Astrocyte (in vitro differentiated cells and primary cell): Measurements from ENCODE around the gene MIB2. TPM values are rescaled to one million over a fixed set of nuclear protein-coding genes. Genes with fewer than 3 reads are reported as not detected.

Experiments
- DNase-seq: peaks from one replicate; pipeline ENCODE4 v3.0.0-alpha.2; 2010; ENCODE audit warnings: low read depth
- FAIRE-seq: peaks from 2 replicates; lab custom pipeline; 2011; peaks lifted over from hg19 to GRCh38; lab: Jason Lieb, UNC
- H2AFZ ChIP-seq: 2 replicates; pipeline ENCODE4 v1.6.0; 2012; ENCODE audit warnings: low read depth, low read length, inconsistent platforms
- H3K27ac ChIP-seq: 2 replicates; pipeline ENCODE4 v1.5.1; 2011; ENCODE audit warnings: low read depth, low read length, inconsistent platforms
- H3K27me3 ChIP-seq: 2 replicates; pipeline ENCODE4 v1.6.0; 2011; ENCODE audit warnings: low read length, inconsistent platforms; ENCODE audit not compliant: insufficient read depth
- H3K36me3 ChIP-seq: 2 replicates; pipeline ENCODE4 v1.5.1; 2011; ENCODE audit warnings: low read length, inconsistent platforms; ENCODE audit not compliant: insufficient read depth
- H3K4me1 ChIP-seq: 2 replicates; pipeline ENCODE4 v1.5.1; 2011; ENCODE audit warnings: low read length, inconsistent platforms; ENCODE audit not compliant: insufficient read depth
- H3K4me2 ChIP-seq: 2 replicates; pipeline ENCODE4 v1.6.0; 2012; ENCODE audit warnings: low read length, inconsistent platforms
- H3K4me3 ChIP-seq: 2 replicates; pipeline ENCODE4 v1.5.1; 2011; ENCODE audit warnings: low read depth, mild to moderate bottlenecking, low read length, inconsistent platforms; ENCODE audit not compliant: insufficient read depth
- H3K79me2 ChIP-seq: 2 replicates; pipeline ENCODE4 v1.6.0; 2012; ENCODE audit warnings: mild to moderate bottlenecking, low read length, inconsistent platforms; ENCODE audit not compliant: insufficient read depth
- H3K9ac ChIP-seq: 2 replicates; pipeline ENCODE4 v1.6.0; 2012; ENCODE audit warnings: mild to moderate bottlenecking, low read length, inconsistent platforms
- H3K9me3 ChIP-seq: 2 replicates; pipeline ENCODE4 v1.5.1; 2012; ENCODE audit warnings: low read depth, mild to moderate bottlenecking, low read length, inconsistent platforms; ENCODE audit not compliant: insufficient read depth
- H4K20me1 ChIP-seq: 2 replicates; pipeline ENCODE4 v1.6.0; 2012; ENCODE audit warnings: low read length, inconsistent platforms; ENCODE audit not compliant: insufficient read depth
- H3K27ac Mint-ChIP-seq: one replicate; pipeline ENCODE4 v1.8.0; 2021; ENCODE audit warnings: mild to moderate bottlenecking, mixed read lengths; ENCODE audit not compliant: unreplicated experiment
- H3K27me3 Mint-ChIP-seq: one replicate; pipeline ENCODE4 v1.8.0; 2021; ENCODE audit warnings: low read depth, mixed read lengths; ENCODE audit not compliant: unreplicated experiment
- H3K36me3 Mint-ChIP-seq: one replicate; pipeline ENCODE4 v1.8.0; 2021; ENCODE audit warnings: low read depth, mixed read lengths; ENCODE audit not compliant: unreplicated experiment
- H3K4me1 Mint-ChIP-seq: one replicate; pipeline ENCODE4 v1.8.0; 2021; ENCODE audit warnings: low read depth, mixed read lengths; ENCODE audit not compliant: unreplicated experiment
- H3K4me3 Mint-ChIP-seq: one replicate; pipeline ENCODE4 v1.8.0; 2021; ENCODE audit warnings: mild to moderate bottlenecking, moderate library complexity, mixed read lengths; ENCODE audit not compliant: unreplicated experiment
- H3K9me3 Mint-ChIP-seq: one replicate; pipeline ENCODE4 v1.8.0; 2021; ENCODE audit warnings: mild to moderate bottlenecking, mixed read lengths; ENCODE audit not compliant: unreplicated experiment
- CTCF ChIP-seq: IDR thresholded peaks from 2 replicates; pipeline ENCODE4 v1.5.1; 2011; ENCODE audit warnings: low read depth, mild to moderate bottlenecking, inconsistent platforms, low read length, moderate library complexity; ENCODE audit not compliant: insufficient read depth
- EZH2 ChIP-seq: IDR thresholded peaks from 2 replicates; pipeline ENCODE4 v1.6.1; 2012; ENCODE audit warnings: mild to moderate bottlenecking, low read length, inconsistent platforms; ENCODE audit not compliant: insufficient read depth
- total RNA-seq: library from RNA; stranded (reverse); gene quantifications from 2 replicates; pipeline ENCODE4 v1.2.1, GENCODE V29; 2021

MIB2 gene
- total RNA-seq, 1 donor from 2014 or later, result 80.1 TPM

- H3K4me1 ChIP-seq, result peaks cover under 1% of the 10 kb centered on the region
- DNase-seq (no peak), FAIRE-seq (no peak)
- H3K36me3 ChIP-seq, result no peaks in the 10 kb centered on the region
- Mint-ChIP-seq H3K27me3 (peaks cover 25% of the 10 kb centered on the region), H3K4me1 (no peaks in the 10 kb centered on the region), H3K36me3 (no peaks in the 10 kb centered on the region), H3K27ac (no peak overlapping the region), H3K9me3 (no peaks in the 10 kb centered on the region), H3K4me3 (no peak overlapping the region)
- H4K20me1 ChIP-seq, result no peaks in the 10 kb centered on the region
- no peaks in the 10 kb centered on the region for H3K9me3 ChIP-seq
- H3K27me3 ChIP-seq, result peaks cover 7% of the 10 kb centered on the region
- no peak overlapping the region for H2AFZ ChIP-seq
- no peak overlapping the region for H3K4me2 ChIP-seq
- H3K4me3 ChIP-seq, result no peak overlapping the region
- no peak overlapping the region for H3K27ac ChIP-seq
- H3K9ac ChIP-seq, result no peak overlapping the region
- TF ChIP-seq CTCF (no peak), EZH2 (no peak)
- H3K79me2 ChIP-seq, result no peaks in the 10 kb centered on the region
Measured at GRCh38 chr1:1604374-1605033, 10.8 kb upstream of the MIB2 start.

- Mint-ChIP-seq H3K9me3 (no peaks in the 10 kb centered on the region), H3K4me1 (no peaks in the 10 kb centered on the region), H3K36me3 (no peaks in the 10 kb centered on the region), H3K27me3 (peaks cover 25% of the 10 kb centered on the region), H3K27ac (no peak overlapping the region), H3K4me3 (no peak overlapping the region)
- Histone ChIP-seq H3K36me3 (no peaks in the 10 kb centered on the region), H4K20me1 (no peaks in the 10 kb centered on the region), H3K4me2 (no peak overlapping the region), H3K9ac (no peak overlapping the region), H3K79me2 (no peaks in the 10 kb centered on the region), H3K27ac (no peak overlapping the region), H3K4me1 (no peaks in the 10 kb centered on the region), H3K9me3 (no peaks in the 10 kb centered on the region), H2AFZ (no peak overlapping the region), H3K27me3 (peaks cover 7% of the 10 kb centered on the region), H3K4me3 (no peak overlapping the region)
- TF ChIP-seq CTCF, result no peak
- TF ChIP-seq EZH2, result no peak
- DNase-seq, result no peak
- FAIRE-seq, result no peak
Measured at GRCh38 chr1:1605034-1605591, 10.2 kb upstream of the MIB2 start.

- H4K20me1 ChIP-seq, result no peaks in the 10 kb centered on the region
- FAIRE-seq, result no peak
- H3K4me2 ChIP-seq, result no peak overlapping the region
- H3K36me3 ChIP-seq, result no peaks in the 10 kb centered on the region
- H2AFZ ChIP-seq, result no peak overlapping the region
- peaks cover 2% of the 10 kb centered on the region for H3K4me1 Mint-ChIP-seq
- H3K9me3 Mint-ChIP-seq, result no peaks in the 10 kb centered on the region
- no peak overlapping the region for H3K27ac ChIP-seq
- TF ChIP-seq CTCF (no peak), EZH2 (no peak)
- H3K9ac ChIP-seq, result no peak overlapping the region
- DNase-seq, result no peak
- no peak overlapping the region for H3K4me3 Mint-ChIP-seq
- H3K27ac Mint-ChIP-seq, result no peak overlapping the region
- H3K27me3 ChIP-seq, result peaks cover 4% of the 10 kb centered on the region
- H3K36me3 Mint-ChIP-seq, result peaks cover 2% of the 10 kb centered on the region
- H3K79me2 ChIP-seq, result no peaks in the 10 kb centered on the region
- H3K27me3 Mint-ChIP-seq, result peaks cover 25% of the 10 kb centered on the region
- H3K4me1 ChIP-seq, result no peaks in the 10 kb centered on the region
- no peak overlapping the region for H3K4me3 ChIP-seq
- no peaks in the 10 kb centered on the region for H3K9me3 ChIP-seq
Measured at GRCh38 chr1:1605724-1606123, 9.6 kb upstream of the MIB2 start.
